Mesenchymal stem cell (in vitro differentiated cells and primary cell): ENCODE measurements around the gene CD79B.

Experiments
- DNase-seq: peaks from one replicate; pipeline ENCODE4 v3.0.0-alpha.2; 2013
- H2AFZ ChIP-seq: one replicate; pipeline ENCODE4 v1.6.1; 2013; ENCODE audit warnings: low read depth, mild to moderate bottlenecking, control low read depth, inconsistent platforms, low read length, moderate library complexity
- H2AK5ac ChIP-seq: 2 replicates; pipeline ENCODE4 v1.6.1; 2013; ENCODE audit warnings: low read length, moderate library complexity, mild to moderate bottlenecking, inconsistent platforms; ENCODE audit not compliant: severe bottlenecking
- H2BK120ac ChIP-seq: one replicate; pipeline ENCODE4 v1.6.1; 2013; ENCODE audit warnings: low read depth, mild to moderate bottlenecking, inconsistent platforms, low read length, moderate library complexity
- H2BK12ac ChIP-seq, 2 experiments: one replicate each; pipeline ENCODE4 v1.6.1; 2013; ENCODE audit warnings: inconsistent platforms in 2 of 2, low read length in 2 of 2, mild to moderate bottlenecking in 2 of 2, moderate library complexity in 2 of 2, control low read depth in 1 of 2
- H2BK15ac ChIP-seq: one replicate; pipeline ENCODE4 v1.6.1; 2013; ENCODE audit warnings: mild to moderate bottlenecking, low read depth, inconsistent platforms; ENCODE audit not compliant: poor library complexity, severe bottlenecking
- H2BK5ac ChIP-seq: 2 replicates; pipeline ENCODE4 v1.6.1; 2013; ENCODE audit warnings: low read depth, mild to moderate bottlenecking, low read length, control low read depth, inconsistent platforms; ENCODE audit not compliant: poor library complexity, severe bottlenecking
- H3K14ac ChIP-seq, 2 experiments: one replicate each; pipeline ENCODE4 v1.6.1; 2013; ENCODE audit warnings: inconsistent platforms in 2 of 2, low read length in 2 of 2, control low read depth in 1 of 2, mild to moderate bottlenecking in 1 of 2, moderate library complexity in 1 of 2
- H3K18ac ChIP-seq, 2 experiments: one replicate each; pipeline ENCODE4 v1.6.1; 2013; ENCODE audit warnings: inconsistent platforms in 2 of 2, low read length in 2 of 2, control low read depth in 1 of 2, low read depth in 1 of 2, mild to moderate bottlenecking in 1 of 2
- H3K23ac ChIP-seq, 2 experiments: one replicate each; pipeline ENCODE4 v1.6.1; 2013; ENCODE audit warnings: inconsistent platforms in 2 of 2, low read length in 2 of 2, mild to moderate bottlenecking in 2 of 2, moderate library complexity in 2 of 2, control low read depth in 1 of 2
- H3K27ac ChIP-seq: 2 replicates; pipeline ENCODE4 v1.5.1; 2013; ENCODE audit warnings: mild to moderate bottlenecking, moderate library complexity, low read length, control low read depth, inconsistent platforms; ENCODE audit not compliant: poor library complexity, severe bottlenecking
- H3K27me3 ChIP-seq, 2 experiments: 2 replicates each; pipeline versions ENCODE4 v1.6.1 to v1.7.0; 2013; ENCODE audit warnings: low read length in 2 of 2, mild to moderate bottlenecking in 2 of 2, moderate library complexity in 2 of 2, control low read depth in 1 of 2, inconsistent platforms in 1 of 2; ENCODE audit not compliant: control insufficient read depth in 1 of 2, insufficient read depth in 1 of 2
- H3K36me3 ChIP-seq, 2 experiments: 2 replicates each; pipeline versions ENCODE4 v1.6.1 to v1.7.0; 2013; ENCODE audit warnings: low read length in 2 of 2, control low read depth in 1 of 2, inconsistent platforms in 1 of 2, low read depth in 1 of 2, mild to moderate bottlenecking in 1 of 2; ENCODE audit not compliant: insufficient read depth in 2 of 2, control insufficient read depth in 1 of 2
- H3K4ac ChIP-seq, 2 experiments: one replicate each; pipeline ENCODE4 v1.6.1; 2013; ENCODE audit warnings: inconsistent platforms in 2 of 2, low read length in 2 of 2, mild to moderate bottlenecking in 2 of 2, moderate library complexity in 2 of 2, control low read depth in 1 of 2, low read depth in 1 of 2
- H3K4me1 ChIP-seq: 2 replicates; pipeline ENCODE4 v1.6.1; 2013; ENCODE audit warnings: low read depth, low read length, control low read depth; ENCODE audit not compliant: control insufficient read depth, insufficient read depth
- H3K4me2 ChIP-seq: 2 replicates; pipeline ENCODE4 v1.6.1; 2013; ENCODE audit warnings: low read length, mild to moderate bottlenecking, inconsistent platforms; ENCODE audit not compliant: poor library complexity, severe bottlenecking
- H3K4me3 ChIP-seq, 2 experiments: 2 replicates each; pipeline versions ENCODE4 v1.5.1 to v1.7.0; 2013; ENCODE audit warnings: low read length in 2 of 2, mild to moderate bottlenecking in 2 of 2, control low read depth in 1 of 2, low read depth in 1 of 2; ENCODE audit not compliant: insufficient read depth in 1 of 2
- H3K79me1 ChIP-seq: replicated peaks from 2 replicates; pipeline ENCODE4 v1.6.1; 2013; ENCODE audit warnings: mild to moderate bottlenecking, control low read depth, low read length, inconsistent platforms; ENCODE audit not compliant: poor library complexity, severe bottlenecking
- H3K9ac ChIP-seq: 2 replicates; pipeline ENCODE4 v1.7.0; 2013; ENCODE audit warnings: mild to moderate bottlenecking, low read length, moderate library complexity
- H3K9me3 ChIP-seq: 2 replicates; pipeline ENCODE4 v1.7.0; 2013; ENCODE audit warnings: mild to moderate bottlenecking, low read length; ENCODE audit not compliant: control insufficient read depth
- H4K8ac ChIP-seq: one replicate; pipeline ENCODE4 v1.6.1; 2013; ENCODE audit warnings: inconsistent platforms, mild to moderate bottlenecking, low read length, moderate library complexity
- H4K91ac ChIP-seq: one replicate; pipeline ENCODE4 v1.6.1; 2013; ENCODE audit warnings: mild to moderate bottlenecking, low read length, inconsistent platforms
- WGBS: methylation state at CpG from one replicate; pipeline ENCODE4 v1.1.7; 2013; ENCODE audit warnings: mixed read lengths; 5-methylcytosine and 5-hydroxymethylcytosine counted together

CD79B gene

DNA sequence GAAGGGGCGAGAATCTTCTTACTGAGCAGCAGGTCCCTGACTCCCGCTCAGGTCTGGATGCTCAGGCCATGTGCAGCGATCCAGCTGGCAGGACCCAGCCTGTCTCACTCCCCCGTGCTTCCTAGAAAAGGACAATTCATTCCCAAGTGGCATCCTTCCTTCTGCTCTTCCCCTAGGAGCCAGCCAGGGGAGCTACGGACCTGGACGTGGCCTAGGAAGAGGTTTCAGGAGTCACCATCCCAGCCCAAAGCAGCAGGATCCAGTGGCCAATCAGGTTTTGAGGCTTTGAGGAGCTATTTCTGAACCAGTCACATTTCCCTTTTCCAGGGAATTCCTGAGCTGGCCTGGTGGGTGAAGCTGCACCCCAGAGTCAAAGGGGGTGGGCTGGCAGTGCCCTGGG, 7.8 kb upstream of the CD79B start:
- Histone ChIP-seq H2BK15ac (no peak overlapping the region), H2AK5ac (no peak overlapping the region), H2BK12ac (no peak overlapping the region), H3K14ac (no peak overlapping the region), H3K18ac (no peak overlapping the region), H3K36me3 (no peaks in the 10 kb centered on the region), H4K8ac (no peak overlapping the region), H3K4ac (no peak overlapping the region), H3K23ac (no peak overlapping the region), H3K4me3 (no peak overlapping the region), H3K27ac (no peak overlapping the region), H3K9ac (no peak overlapping the region), H3K27me3 (peaks cover 6 to 37% of the 10 kb centered on the region in 2 experiments), H2AFZ (no peak overlapping the region), H3K4me2 (no peak overlapping the region), H3K9me3 (no peaks in the 10 kb centered on the region), H4K91ac (no peak overlapping the region), H2BK5ac (no peak overlapping the region), H3K4me1 (no peaks in the 10 kb centered on the region), H3K79me1 (no peaks in the 10 kb centered on the region), H2BK120ac (no peak overlapping the region)
- no peak for DNase-seq
- WGBS, result 67% methylated on average over 5 of the region's 6 CpGs

DNA sequence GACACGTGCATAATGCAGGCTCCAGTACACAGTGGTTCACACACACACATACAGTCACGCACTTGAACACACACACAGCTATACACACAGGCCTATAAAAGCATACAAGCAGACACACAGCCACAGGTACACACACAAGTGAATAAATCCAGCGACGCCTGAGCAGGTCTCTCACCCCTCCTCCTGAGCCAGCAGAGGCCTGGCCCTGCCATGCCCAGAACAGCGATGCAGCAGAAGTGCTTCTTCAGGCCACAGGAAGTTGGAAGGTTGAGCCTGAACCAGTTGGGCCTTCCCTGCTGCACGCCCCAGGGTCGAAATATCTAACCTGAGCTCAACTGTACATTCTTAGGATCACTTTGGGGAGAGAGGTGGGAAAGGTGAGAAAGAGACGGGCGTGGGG, 7.3 kb upstream of the CD79B start:
- H2BK120ac ChIP-seq, result no peak overlapping the region
- H2AK5ac ChIP-seq, result no peak overlapping the region
- H3K23ac ChIP-seq, result no peak overlapping the region
- H3K9ac ChIP-seq, result no peak overlapping the region
- no peaks in the 10 kb centered on the region for H3K9me3 ChIP-seq
- H3K79me1 ChIP-seq, result no peaks in the 10 kb centered on the region
- H2BK12ac ChIP-seq, result no peak overlapping the region
- no peaks in the 10 kb centered on the region for H3K36me3 ChIP-seq
- no peak overlapping the region for H2BK15ac ChIP-seq
- no peak overlapping the region for H3K27ac ChIP-seq
- 90% methylated on average over 9 of the region's 9 CpGs for WGBS
- peak overlapping the region in 1 of 2 experiments; percentile 18 for H3K14ac ChIP-seq
- no peak overlapping the region for H3K4me3 ChIP-seq
- H4K91ac ChIP-seq, result no peak overlapping the region
- no peaks in the 10 kb centered on the region for H3K4me1 ChIP-seq
- H4K8ac ChIP-seq, result no peak overlapping the region
- no peak overlapping the region for H2AFZ ChIP-seq
- no peak overlapping the region for H2BK5ac ChIP-seq
- H3K4me2 ChIP-seq, result no peak overlapping the region
- H3K18ac ChIP-seq, result no peak overlapping the region
- DNase-seq, result no peak
- no peak overlapping the region for H3K4ac ChIP-seq
- H3K27me3 ChIP-seq, result peaks cover 11 to 37% of the 10 kb centered on the region in 2 experiments

DNA sequence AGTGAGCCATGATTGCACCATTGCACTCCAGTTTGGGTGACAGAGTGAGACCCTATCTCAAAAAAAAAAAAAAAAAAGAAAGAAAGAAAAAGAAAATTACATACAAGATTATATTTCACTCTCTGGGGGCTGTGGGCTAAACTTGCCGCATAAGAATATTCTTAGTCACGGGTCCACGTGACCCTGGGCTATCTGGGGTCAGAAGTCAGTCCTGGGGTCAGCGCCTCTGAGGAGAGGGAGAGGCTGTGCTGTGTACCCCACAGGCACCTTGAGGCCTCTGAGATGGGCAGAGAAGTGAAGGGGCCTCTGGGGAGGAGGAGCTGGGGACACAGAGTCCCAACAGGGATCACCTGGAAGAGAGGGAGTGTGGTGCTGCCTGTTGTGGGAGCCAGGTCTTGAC, 5.8 kb upstream of the CD79B start:
- Histone ChIP-seq H3K18ac (no peak overlapping the region), H2AK5ac (no peak overlapping the region)
- WGBS, result 88% methylated on average over 4 of the region's 4 CpGs

DNA sequence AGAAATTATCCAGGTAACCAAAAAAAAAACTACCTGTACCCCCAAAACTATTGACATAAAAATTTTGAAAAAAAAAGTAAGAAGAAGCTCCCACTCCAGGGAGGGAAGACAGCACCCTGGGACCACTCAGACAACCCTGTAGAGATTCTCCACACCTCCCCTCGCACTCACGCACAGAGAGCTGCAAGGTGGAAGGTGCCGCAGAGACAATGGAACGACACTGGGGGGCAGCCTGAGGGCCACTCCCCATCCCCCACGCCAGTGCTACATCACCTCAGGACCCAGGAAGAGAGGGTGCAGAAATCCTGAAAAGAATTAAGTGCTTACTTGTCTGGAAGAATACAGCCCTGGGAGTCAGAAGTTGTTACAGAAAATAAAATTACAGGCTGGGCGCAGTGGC, 5.2 kb upstream of the CD79B start:
- Histone ChIP-seq H3K27ac (no peak overlapping the region), H2BK120ac (no peak overlapping the region), H3K36me3 (no peaks in the 10 kb centered on the region), H2AK5ac (no peak overlapping the region), H3K4me2 (no peak overlapping the region), H3K9ac (no peak overlapping the region), H3K18ac (no peak overlapping the region), H3K4me3 (no peak overlapping the region), H2BK15ac (no peak overlapping the region), H3K79me1 (no peaks in the 10 kb centered on the region), H4K91ac (no peak overlapping the region), H3K4me1 (no peaks in the 10 kb centered on the region), H3K4ac (no peak overlapping the region), H3K23ac (no peak overlapping the region), H2BK12ac (no peak overlapping the region), H2AFZ (no peak overlapping the region), H3K9me3 (no peaks in the 10 kb centered on the region), H4K8ac (no peak overlapping the region), H3K27me3 (peaks cover 11 to 49% of the 10 kb centered on the region in 2 experiments), H2BK5ac (no peak overlapping the region), H3K14ac (no peak overlapping the region)
- 90% methylated on average over 3 of the region's 6 CpGs for WGBS
- DNase-seq, result no peak

More for the DNA sequence above, 5.8 kb upstream of the CD79B start:
- Histone ChIP-seq H3K27ac (no peak overlapping the region), H3K79me1 (no peaks in the 10 kb centered on the region), H2BK120ac (no peak overlapping the region), H3K4me3 (no peak overlapping the region), H4K91ac (no peak overlapping the region), H2BK5ac (no peak overlapping the region), H3K4ac (no peak overlapping the region), H2AFZ (no peak overlapping the region), H3K23ac (no peak overlapping the region), H3K4me1 (no peaks in the 10 kb centered on the region), H2BK15ac (no peak overlapping the region), H3K14ac (no peak overlapping the region), H2BK12ac (no peak overlapping the region), H3K9me3 (no peaks in the 10 kb centered on the region), H3K27me3 (peaks cover 11 to 43% of the 10 kb centered on the region in 2 experiments), H3K36me3 (no peaks in the 10 kb centered on the region), H3K4me2 (no peak overlapping the region), H3K9ac (no peak overlapping the region), H4K8ac (no peak overlapping the region)
- no peak for DNase-seq
